GM19467 (cell line): ENCODE measurements around the gene SUN2.

Experiments used
- ATAC-seq: cut with Tn5 transposase; IDR thresholded peaks from one replicate; pipeline ENCODE4 v1.9.1; 2021; ENCODE audit warnings: mild to moderate bottlenecking, moderate library complexity; ENCODE audit not compliant: unreplicated experiment

Gene SUN2

DNA sequence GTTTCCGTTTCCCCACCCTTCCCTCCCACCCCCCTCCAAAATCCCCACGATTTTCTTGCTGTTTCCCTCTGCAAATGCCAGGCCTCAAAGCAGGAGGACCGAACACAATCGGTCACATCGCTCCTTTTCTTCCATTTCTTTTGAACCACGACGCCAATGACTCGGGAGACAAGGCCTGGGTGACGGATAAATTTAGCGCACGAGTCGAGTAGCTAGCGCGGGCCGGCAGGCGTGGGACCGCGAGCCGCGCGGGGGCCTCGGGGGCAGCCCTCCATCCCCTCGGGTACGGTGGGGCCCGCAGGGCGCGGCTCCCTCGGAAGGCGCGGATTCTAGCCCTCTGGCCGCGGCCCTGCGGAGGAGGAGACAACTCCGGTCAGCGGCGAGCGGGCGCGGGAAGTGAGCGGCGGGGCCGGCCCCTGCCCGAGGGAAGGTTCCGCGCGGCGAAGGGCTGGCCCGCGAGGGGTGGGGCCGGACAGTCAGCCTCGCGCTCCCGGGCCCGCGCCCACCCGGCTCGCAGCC is 55.5 kb downstream of the SUN2 start:
- ATAC-seq, result no peak

DNA sequence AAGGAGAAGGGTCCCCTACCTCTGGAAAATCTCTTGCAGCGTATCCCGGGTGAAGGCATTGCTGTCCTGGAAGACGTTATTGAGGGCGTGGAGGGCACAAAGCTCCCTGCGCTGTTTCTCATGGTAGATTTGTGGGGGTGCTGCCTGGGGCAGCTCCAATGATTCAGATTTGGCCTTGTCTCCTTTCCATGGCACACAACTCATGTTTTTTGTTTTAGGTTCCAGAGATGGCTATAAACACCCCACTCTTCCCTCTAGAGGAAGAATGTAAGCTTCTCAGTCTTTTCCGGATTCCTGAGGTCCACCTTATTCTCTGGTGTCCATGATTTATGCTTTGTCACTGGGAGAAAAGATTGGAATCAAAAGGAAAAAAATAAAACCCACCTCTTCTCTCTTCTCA is 56.0 kb downstream of the SUN2 start:
- ATAC-seq, result no peak

DNA sequence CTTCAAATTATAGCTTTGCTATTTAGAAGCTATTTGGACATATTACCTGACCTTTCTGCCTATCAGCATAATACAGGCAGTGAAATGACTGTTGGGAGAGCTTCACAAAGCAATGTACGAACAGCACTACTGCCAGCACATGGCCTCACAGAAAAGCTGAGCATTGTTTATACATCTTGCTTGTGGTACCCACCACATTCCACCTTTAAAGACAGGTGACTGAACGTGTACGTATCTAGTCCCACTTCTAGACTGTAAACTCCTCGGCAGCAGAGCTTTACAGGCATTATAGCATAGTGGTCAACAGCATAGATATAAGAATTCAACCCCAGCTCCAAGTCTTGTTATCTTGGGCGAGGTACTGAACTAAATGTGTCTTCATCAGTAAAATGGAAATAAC is 56.7 kb downstream of the SUN2 start:
- no peak for ATAC-seq

DNA sequence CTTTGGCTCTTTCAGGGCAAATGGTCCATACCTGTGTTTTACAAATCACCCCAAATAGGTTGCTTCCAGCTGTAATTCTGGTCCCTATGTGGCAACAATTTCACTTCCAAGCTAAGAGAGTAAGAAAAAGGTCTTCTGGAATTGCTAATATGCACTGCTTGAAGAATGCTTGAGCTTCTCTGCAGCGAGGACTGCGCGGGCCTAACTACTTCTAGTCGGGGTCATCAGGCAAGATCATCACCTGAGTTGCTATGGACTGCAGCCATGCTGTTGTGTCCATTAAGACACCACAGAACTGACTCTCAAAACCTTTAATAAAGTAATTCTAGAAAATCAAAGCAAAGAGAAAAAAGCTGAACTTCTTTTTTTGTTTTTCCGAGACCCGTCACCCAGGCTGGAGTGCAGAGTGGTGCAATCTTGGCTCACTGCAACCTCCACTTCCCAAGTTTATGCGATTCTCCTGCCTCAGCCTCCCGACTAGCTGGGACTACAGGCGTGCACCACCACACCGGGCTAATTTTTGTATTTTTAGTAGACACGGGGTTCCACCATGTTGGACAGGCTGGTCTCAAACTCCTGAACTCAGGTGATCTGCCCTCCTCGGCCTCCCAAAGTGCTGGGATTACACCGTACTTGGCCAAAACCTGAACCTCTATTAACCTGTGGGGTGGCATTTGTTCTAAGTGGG is 57.2 kb downstream of the SUN2 start:
- no peak for ATAC-seq

DNA sequence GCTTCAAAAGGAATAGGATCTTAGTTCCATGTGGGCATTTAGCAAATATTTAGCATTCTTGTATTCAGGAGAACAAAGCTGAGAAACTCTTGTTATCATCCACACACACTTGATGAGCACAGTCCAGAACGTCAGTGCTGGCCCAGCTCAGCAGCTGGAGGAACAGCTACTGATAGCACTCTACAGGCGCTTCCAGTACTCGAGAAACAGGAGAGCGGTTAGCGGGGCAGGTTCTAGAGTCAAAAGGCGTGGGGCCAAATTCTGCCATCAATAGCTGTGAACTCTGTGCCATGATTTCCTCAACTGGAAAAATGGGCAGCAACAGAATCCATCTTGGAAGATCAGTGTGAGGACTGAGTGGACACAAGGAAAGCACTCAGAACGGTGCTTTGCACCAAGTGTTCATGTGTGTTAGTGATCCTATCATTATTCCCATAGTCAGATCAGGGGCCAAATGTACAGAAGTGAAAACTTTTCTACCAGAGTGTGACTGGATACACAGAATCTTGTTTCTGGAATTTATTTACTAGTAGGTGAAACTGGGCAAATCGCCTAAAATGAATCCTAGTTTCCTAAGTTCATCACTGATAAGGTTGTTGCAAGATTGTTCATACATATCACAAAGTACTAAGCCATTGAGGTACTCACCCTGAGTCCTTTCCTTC is 58.2 kb downstream of the SUN2 start:
- no peak for ATAC-seq

DNA sequence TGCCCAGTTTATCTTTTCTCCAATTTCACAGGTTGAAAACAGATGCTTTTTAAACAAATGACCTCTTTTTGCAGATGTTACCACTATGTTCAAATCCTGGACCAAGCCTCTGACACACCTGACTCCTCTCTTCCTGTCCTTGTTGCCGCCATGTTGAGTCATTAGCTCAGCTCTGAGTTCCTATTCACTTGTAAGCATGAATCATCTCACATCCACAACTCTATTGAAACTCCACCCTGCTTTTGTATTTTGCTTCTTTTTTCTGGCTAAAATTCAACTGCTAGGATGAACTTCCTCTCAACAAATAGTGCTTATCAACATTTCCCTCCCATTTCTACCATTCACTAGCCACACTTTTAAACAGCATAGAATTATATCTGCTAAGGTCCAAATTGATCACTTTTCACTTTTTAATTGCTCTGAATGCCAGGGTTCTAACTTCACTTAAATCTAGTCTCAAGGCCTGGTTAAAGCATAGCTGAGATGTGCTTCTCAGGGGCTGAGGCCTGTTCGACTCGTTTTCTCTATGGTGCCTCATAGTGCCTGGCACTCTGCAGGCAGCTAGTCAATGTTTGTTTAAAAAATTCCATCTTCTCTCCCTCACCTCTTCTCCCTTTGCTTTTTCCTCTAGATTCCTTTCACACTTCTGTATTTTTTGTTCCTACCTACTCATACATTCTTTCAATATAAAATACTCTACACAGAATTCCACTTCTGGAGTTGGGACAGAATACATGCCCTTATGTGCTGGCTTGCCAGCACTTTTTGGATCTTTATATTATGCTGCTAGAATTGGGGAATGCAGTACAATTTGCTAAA is 59.0 kb downstream of the SUN2 start:
- no peak for ATAC-seq

DNA sequence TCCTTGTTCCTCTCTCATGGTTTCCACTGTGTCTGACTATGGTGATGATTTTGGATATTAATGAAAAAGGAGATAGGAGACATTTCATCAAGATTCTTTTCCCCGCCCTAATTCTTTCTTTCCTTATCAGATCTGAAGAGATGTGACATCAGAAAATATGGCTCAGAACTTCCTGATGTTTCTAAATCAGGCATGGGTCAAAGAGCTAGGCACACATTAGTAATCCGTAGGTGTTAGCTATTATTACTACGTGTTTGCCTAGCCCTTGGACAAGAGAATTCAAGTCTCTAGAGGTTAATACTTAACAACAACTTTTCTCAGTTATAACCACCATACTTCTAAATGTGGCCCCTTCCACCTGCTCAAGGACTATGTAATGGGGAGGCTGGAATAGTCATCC is 60.9 kb downstream of the SUN2 start:
- no peak for ATAC-seq

DNA sequence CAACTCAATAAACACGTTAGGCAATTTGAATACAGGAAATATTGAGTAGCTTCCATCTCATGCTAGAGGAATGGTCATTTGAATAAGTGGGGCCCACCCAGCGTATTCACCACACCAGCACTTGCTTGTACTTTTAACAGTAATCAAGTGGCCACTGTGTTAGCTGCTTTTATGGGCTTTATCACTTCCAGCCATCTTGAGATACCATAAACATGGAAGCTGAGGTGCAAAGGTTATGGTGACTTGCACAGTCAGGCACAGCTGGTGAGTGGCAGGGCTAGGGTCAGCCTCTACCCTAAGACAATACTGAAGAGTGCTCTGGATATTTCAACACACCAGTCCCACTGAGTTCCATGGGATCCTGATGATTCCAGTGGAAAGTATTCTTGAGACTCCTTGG is 61.7 kb downstream of the SUN2 start:
- ATAC-seq, result no peak

DNA sequence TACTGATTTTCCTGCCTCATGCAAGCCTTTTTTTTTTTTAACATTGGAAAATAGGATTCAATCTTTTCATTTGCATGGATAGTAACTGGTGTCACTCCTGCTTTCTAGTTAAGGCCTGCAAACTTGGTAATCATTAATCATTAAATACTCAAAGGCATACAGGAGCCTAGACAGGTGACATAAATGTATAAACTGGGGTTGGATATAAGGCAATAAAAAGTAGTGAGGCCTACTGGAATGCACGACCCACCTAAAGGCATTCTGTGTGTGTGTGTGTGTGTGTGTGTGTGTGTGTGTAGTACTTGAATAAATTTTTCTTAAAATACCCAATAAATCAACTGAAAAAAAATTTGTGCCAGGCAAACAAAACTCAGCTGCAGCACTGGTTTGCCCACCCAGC is 66.1 kb downstream of the SUN2 start:
- ATAC-seq, result no peak

DNA sequence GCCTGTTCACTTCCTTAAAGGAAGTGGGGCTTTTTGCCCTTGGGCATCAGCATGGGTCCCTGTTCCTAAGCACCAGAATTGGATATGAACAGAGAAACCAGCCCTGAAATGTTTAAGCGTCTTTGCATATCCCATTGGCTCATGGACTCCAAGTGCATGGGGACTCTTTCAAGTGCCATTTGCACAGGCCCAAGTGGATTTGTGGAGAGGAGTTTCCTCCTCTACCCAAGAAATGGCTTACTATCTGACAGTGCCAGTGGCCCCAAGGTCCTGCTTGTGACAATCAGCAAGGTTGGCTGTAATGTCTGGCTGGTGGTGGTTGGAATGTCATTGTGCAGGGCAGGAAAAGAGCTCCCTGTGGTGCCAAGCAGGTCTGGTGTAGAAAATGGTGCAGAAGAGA is 70.0 kb downstream of the SUN2 start:
- ATAC-seq, result no peak

DNA sequence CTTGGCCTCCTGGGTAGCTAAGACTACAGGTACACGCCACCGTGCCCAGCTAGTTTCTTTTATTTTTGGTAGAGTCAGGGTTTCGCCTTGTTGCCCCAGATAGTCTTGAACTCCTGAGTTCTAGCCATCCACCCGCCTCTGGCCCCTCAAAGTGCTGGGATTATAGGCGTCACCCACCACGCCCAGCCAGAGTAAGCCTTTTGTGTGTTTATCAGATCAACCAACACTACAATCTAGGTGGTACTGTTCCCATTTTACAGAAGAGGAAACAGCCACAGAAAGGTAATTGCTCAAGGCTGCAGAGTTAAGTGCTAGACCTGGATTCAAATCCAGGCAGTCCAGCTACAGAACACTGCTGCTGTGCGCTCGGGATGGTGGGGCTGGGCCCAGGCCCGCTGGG is 70.9 kb downstream of the SUN2 start:
- ATAC-seq, result no peak
